GM23338 (cell line): Measurements from ENCODE around the gene TAF15. TPM values are rescaled to one million over a fixed set of nuclear protein-coding genes. Genes with fewer than 3 reads are reported as not detected.
A peak's percentile ranks its signal among the peaks of the same experiment; 100 is the strongest.

Source experiments
- ATAC-seq: fragments of 200-7000 bp; cut with Tn5 transposase; 3 replicates; pipeline ENCODE4 v1.9.1; 2020
- DNase-seq: peaks from one replicate; pipeline ENCODE4 v3.0.0-alpha.2; 2015; ENCODE audit warnings: low spot score
- H2AFZ ChIP-seq: fragments of 200-600 bp; sonication (generic); 2 replicates; pipeline ENCODE4 v1.8.0; 2016; ENCODE audit warnings: antibody characterized with exemption, mild to moderate bottlenecking, moderate library complexity
- H3F3A ChIP-seq: fragments of 200-600 bp; sonication (generic); replicated peaks from 2 replicates; pipeline ENCODE4 v1.8.0; 2017; ENCODE audit warnings: antibody characterized with exemption, mixed run types, low read depth
- H3K27ac ChIP-seq: fragments of 200-600 bp; sonication (generic); 2 replicates; pipeline ENCODE4 v1.6.1; 2016; ENCODE audit warnings: low read depth
- H3K27me3 ChIP-seq: fragments of 200-600 bp; sonication (generic); 2 replicates; pipeline ENCODE4 v1.8.0; 2016; ENCODE audit warnings: mild to moderate bottlenecking, mixed run types, moderate library complexity; ENCODE audit not compliant: insufficient read depth
- H3K36me3 ChIP-seq: fragments of 200-600 bp; sonication (generic); 2 replicates; pipeline ENCODE4 v1.8.0; 2016; ENCODE audit warnings: mild to moderate bottlenecking; ENCODE audit not compliant: insufficient read depth
- H3K4me1 ChIP-seq: fragments of 200-600 bp; sonication (generic); 2 replicates; pipeline ENCODE4 v1.8.0; 2016; ENCODE audit warnings: mild to moderate bottlenecking, moderate library complexity; ENCODE audit not compliant: insufficient read depth
- H3K4me2 ChIP-seq: fragments of 200-600 bp; sonication (generic); 2 replicates; pipeline ENCODE4 v1.7.1; 2017; ENCODE audit warnings: mixed run types
- H3K4me3 ChIP-seq: fragments of 200-600 bp; sonication (generic); 2 replicates; pipeline ENCODE4 v1.6.1; 2016; ENCODE audit warnings: mixed run types
- H3K79me2 ChIP-seq: fragments of 200-600 bp; sonication (generic); replicated peaks from 2 replicates; pipeline ENCODE4 v1.8.0; 2017; ENCODE audit warnings: mild to moderate bottlenecking; ENCODE audit not compliant: insufficient read depth
- H3K9me2 ChIP-seq: fragments of 200-600 bp; sonication (generic); 2 replicates; pipeline ENCODE4 v1.8.0; 2017; ENCODE audit not compliant: insufficient read depth
- H4K20me1 ChIP-seq: fragments of 200-600 bp; sonication (generic); replicated peaks from 2 replicates; pipeline ENCODE4 v1.8.0; 2017; ENCODE audit warnings: mild to moderate bottlenecking; ENCODE audit not compliant: insufficient read depth
- H3K27ac Mint-ChIP-seq: 2 replicates; pipeline ENCODE4 v1.8.0; 2020; ENCODE audit warnings: inconsistent platforms, mild to moderate bottlenecking, moderate library complexity, mixed read lengths
- H3K27me3 Mint-ChIP-seq: 3 replicates; pipeline ENCODE4 v1.8.0; 2022; ENCODE audit warnings: low read depth, mild to moderate bottlenecking, moderate library complexity, mixed read lengths, inconsistent platforms; ENCODE audit not compliant: insufficient read depth, poor library complexity
- H3K36me3 Mint-ChIP-seq: 3 replicates; pipeline ENCODE4 v1.8.0; 2021; ENCODE audit warnings: low read depth, mild to moderate bottlenecking, inconsistent platforms, moderate library complexity, mixed read lengths
- H3K4me1 Mint-ChIP-seq: 3 replicates; pipeline ENCODE4 v1.8.0; 2020; ENCODE audit warnings: mild to moderate bottlenecking, inconsistent platforms, mixed read lengths
- H3K4me3 Mint-ChIP-seq: 3 replicates; pipeline ENCODE4 v1.8.0; 2021; ENCODE audit warnings: moderate library complexity, mild to moderate bottlenecking, inconsistent platforms, mixed read lengths
- H3K9me3 Mint-ChIP-seq: 3 replicates; pipeline ENCODE4 v1.8.0; 2020; ENCODE audit warnings: moderate library complexity, mild to moderate bottlenecking, inconsistent platforms, mixed read lengths
- CREB1 ChIP-seq: fragments of 250-450 bp; sonication (Bioruptor Pico); IDR thresholded peaks from 2 replicates; pipeline ENCODE4 v1.5.0; 2020; ENCODE audit warnings: low read depth, mild to moderate bottlenecking, moderate library complexity
- EZH2 ChIP-seq: fragments of 200-600 bp; sonication (generic); IDR thresholded peaks from one replicate; pipeline ENCODE4 v1.8.0; 2017; ENCODE audit warnings: antibody characterized with exemption, mild to moderate bottlenecking, low read depth; ENCODE audit not compliant: unreplicated experiment
- EZH2phosphoT487 ChIP-seq: fragments of 200-600 bp; sonication (generic); IDR thresholded peaks from one replicate; pipeline ENCODE4 v1.8.1; 2018; ENCODE audit warnings: antibody characterized with exemption; ENCODE audit not compliant: unreplicated experiment
- JUNB ChIP-seq: IDR thresholded peaks from one replicate; pipeline ENCODE4 v1.6.1; 2016; ENCODE audit warnings: antibody characterized with exemption; ENCODE audit not compliant: unreplicated experiment
- NANOG ChIP-seq: IDR thresholded peaks from 2 replicates; pipeline ENCODE4 v1.6.1; 2016; ENCODE audit warnings: antibody characterized with exemption, borderline replicate concordance
- POLR2AphosphoS5 ChIP-seq: IDR thresholded peaks from 2 replicates; pipeline ENCODE4 v1.6.1; 2016; ENCODE audit warnings: antibody characterized with exemption, low read depth
- STAT1 ChIP-seq: IDR thresholded peaks from one replicate; pipeline ENCODE4 v1.6.1; 2016; ENCODE audit warnings: antibody characterized with exemption; ENCODE audit not compliant: unreplicated experiment
- ZNF114 ChIP-seq: fragments of 250-450 bp; sonication (Bioruptor Pico); IDR thresholded peaks from 2 replicates; pipeline ENCODE4 v1.5.0; 2020; ENCODE audit warnings: mild to moderate bottlenecking, moderate library complexity
- ZNF331 ChIP-seq: fragments of 250-450 bp; sonication (Bioruptor Pico); IDR thresholded peaks from 2 replicates; pipeline ENCODE4 v1.5.0; 2020; ENCODE audit warnings: low read depth, mild to moderate bottlenecking, moderate library complexity
- polyA plus RNA-seq: library from polyadenylated mRNA; unstranded; fragments of >200 nt; fragmentation: Nextera tagmentation; extraction: Ambion mirVana; gene quantifications from 2 replicates; pipeline ENCODE4 v1.2.1, GENCODE V29; 2016
- total RNA-seq: library from RNA; depleted of rRNA; stranded (reverse); fragments of >200 nt; shearing (Covaris generic); gene quantifications from 2 replicates; pipeline ENCODE4 v1.2.3, GENCODE V29; 2014
- TF ChIP-seq, protein P1 (sequence below): fragments of 250-450 bp; sonication (Bioruptor Pico); IDR thresholded peaks from 2 replicates; pipeline ENCODE4 v1.5.0; 2020; ENCODE audit warnings: mild to moderate bottlenecking, moderate library complexity
- TF ChIP-seq, protein P2 (sequence below), 2 experiments: fragments of 200-600 bp in 1 of 2; sonication (generic) in 1 of 2; conservative IDR thresholded peaks; 2 replicates each; pipeline versions ENCODE4 v1.5.1 to v1.6.1; 2016 to 2017; ENCODE audit warnings: antibody characterized with exemption in 2 of 2, low read depth in 2 of 2, mild to moderate bottlenecking in 2 of 2, moderate library complexity in 1 of 2
- TF ChIP-seq, protein P3 (sequence below): IDR thresholded peaks from one replicate; pipeline ENCODE4 v1.6.1; 2018; ENCODE audit warnings: antibody characterized with exemption; ENCODE audit not compliant: unreplicated experiment
- TF ChIP-seq, protein P4 (sequence below): IDR thresholded peaks from 2 replicates; pipeline ENCODE4 v1.6.1; 2016; ENCODE audit warnings: antibody characterized with exemption

The TAF15 gene
- total and polyA plus RNA-seq, 2 experiments from 2014 or later: 33.8 to 109 TPM

DNA sequence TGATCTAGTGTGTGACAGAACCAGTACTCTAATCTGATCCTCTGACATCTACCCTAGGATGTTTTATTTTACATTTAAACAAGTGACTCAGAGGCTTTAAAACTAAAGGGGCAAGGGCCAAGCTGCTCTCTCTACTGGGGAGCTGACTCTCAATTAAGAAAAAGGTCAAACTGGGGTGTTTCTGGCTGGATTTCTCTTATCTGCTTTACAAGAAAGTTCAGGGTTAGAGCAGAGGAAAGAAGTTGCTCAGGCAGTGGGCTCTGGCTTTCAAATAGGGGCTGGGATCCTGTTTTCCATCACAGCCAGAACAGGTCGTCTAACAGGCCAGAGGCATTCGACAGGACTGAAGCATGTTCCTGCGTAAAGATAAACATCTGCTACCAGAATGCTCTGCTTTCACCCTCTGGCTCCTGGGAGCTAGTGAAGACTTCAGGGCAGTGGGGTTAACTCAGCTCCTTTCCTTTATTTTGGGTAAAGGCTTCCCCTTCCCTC, 22.3 kb upstream of the TAF15 start:
- H3K4me2 ChIP-seq: no peak overlapping the region
- no peaks in the 10 kb centered on the region for H4K20me1 ChIP-seq
- H3K27me3 Mint-ChIP-seq: peaks cover 5% of the 10 kb centered on the region
- H3K27me3 ChIP-seq: peaks cover 12% of the 10 kb centered on the region; the same call in 1 of the 2 replicates
- DNase-seq: no peak
- no peaks in the 10 kb centered on the region for H3K9me2 ChIP-seq
- H3K36me3 Mint-ChIP-seq: no peaks in the 10 kb centered on the region
- no peaks in the 10 kb centered on the region for H3K4me1 ChIP-seq
- no peaks in the 10 kb centered on the region for H3F3A ChIP-seq
- H3K27ac ChIP-seq: no peak overlapping the region
- no peak overlapping the region for H3K4me3 ChIP-seq
- no peak overlapping the region for H3K27ac Mint-ChIP-seq
- TF ChIP-seq EZH2phosphoT487 (no peak), ZNF114 (CRISPR knock-in tag) (no peak), STAT1 (no peak), EZH2 (no peak), JUNB (no peak), NANOG (no peak), ZNF331 (no peak), CREB1 (CRISPR knock-in tag) (no peak), POLR2AphosphoS5 (no peak)
- TF ChIP-seq, protein P1, sequence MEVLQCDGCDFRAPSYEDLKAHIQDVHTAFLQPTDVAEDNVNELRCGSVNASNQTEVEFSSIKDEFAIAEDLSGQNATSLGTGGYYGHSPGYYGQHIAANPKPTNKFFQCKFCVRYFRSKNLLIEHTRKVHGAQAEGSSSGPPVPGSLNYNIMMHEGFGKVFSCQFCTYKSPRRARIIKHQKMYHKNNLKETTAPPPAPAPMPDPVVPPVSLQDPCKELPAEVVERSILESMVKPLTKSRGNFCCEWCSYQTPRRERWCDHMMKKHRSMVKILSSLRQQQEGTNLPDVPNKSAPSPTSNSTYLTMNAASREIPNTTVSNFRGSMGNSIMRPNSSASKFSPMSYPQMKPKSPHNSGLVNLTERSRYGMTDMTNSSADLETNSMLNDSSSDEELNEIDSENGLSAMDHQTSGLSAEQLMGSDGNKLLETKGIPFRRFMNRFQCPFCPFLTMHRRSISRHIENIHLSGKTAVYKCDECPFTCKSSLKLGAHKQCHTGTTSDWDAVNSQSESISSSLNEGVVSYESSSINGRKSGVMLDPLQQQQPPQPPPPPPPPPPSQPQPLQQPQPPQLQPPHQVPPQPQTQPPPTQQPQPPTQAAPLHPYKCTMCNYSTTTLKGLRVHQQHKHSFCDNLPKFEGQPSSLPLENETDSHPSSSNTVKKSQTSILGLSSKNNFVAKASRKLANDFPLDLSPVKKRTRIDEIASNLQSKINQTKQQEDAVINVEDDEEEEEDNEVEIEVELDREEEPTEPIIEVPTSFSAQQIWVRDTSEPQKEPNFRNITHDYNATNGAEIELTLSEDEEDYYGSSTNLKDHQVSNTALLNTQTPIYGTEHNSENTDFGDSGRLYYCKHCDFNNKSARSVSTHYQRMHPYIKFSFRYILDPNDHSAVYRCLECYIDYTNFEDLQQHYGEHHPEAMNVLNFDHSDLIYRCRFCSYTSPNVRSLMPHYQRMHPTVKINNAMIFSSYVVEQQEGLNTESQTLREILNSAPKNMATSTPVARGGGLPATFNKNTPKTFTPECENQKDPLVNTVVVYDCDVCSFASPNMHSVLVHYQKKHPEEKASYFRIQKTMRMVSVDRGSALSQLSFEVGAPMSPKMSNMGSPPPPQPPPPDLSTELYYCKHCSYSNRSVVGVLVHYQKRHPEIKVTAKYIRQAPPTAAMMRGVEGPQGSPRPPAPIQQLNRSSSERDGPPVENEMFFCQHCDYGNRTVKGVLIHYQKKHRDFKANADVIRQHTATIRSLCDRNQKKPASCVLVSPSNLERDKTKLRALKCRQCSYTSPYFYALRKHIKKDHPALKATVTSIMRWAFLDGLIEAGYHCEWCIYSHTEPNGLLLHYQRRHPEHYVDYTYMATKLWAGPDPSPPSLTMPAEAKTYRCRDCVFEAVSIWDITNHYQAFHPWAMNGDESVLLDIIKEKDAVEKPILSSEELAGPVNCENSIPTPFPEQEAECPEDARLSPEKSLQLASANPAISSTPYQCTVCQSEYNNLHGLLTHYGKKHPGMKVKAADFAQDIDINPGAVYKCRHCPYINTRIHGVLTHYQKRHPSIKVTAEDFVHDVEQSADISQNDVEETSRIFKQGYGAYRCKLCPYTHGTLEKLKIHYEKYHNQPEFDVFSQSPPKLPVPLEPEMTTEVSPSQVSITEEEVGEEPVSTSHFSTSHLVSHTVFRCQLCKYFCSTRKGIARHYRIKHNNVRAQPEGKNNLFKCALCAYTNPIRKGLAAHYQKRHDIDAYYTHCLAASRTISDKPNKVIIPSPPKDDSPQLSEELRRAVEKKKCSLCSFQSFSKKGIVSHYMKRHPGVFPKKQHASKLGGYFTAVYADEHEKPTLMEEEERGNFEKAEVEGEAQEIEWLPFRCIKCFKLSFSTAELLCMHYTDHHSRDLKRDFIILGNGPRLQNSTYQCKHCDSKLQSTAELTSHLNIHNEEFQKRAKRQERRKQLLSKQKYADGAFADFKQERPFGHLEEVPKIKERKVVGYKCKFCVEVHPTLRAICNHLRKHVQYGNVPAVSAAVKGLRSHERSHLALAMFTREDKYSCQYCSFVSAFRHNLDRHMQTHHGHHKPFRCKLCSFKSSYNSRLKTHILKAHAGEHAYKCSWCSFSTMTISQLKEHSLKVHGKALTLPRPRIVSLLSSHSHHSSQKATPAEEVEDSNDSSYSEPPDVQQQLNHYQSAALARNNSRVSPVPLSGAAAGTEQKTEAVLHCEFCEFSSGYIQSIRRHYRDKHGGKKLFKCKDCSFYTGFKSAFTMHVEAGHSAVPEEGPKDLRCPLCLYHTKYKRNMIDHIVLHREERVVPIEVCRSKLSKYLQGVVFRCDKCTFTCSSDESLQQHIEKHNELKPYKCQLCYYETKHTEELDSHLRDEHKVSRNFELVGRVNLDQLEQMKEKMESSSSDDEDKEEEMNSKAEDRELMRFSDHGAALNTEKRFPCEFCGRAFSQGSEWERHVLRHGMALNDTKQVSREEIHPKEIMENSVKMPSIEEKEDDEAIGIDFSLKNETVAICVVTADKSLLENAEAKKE: no peak
- TF ChIP-seq, protein P2, sequence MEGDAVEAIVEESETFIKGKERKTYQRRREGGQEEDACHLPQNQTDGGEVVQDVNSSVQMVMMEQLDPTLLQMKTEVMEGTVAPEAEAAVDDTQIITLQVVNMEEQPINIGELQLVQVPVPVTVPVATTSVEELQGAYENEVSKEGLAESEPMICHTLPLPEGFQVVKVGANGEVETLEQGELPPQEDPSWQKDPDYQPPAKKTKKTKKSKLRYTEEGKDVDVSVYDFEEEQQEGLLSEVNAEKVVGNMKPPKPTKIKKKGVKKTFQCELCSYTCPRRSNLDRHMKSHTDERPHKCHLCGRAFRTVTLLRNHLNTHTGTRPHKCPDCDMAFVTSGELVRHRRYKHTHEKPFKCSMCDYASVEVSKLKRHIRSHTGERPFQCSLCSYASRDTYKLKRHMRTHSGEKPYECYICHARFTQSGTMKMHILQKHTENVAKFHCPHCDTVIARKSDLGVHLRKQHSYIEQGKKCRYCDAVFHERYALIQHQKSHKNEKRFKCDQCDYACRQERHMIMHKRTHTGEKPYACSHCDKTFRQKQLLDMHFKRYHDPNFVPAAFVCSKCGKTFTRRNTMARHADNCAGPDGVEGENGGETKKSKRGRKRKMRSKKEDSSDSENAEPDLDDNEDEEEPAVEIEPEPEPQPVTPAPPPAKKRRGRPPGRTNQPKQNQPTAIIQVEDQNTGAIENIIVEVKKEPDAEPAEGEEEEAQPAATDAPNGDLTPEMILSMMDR (conservative IDR thresholded peaks at IDR 0.05; ENCODE audit: low read depth in 2 of 2): no peak
- TF ChIP-seq, protein P3, sequence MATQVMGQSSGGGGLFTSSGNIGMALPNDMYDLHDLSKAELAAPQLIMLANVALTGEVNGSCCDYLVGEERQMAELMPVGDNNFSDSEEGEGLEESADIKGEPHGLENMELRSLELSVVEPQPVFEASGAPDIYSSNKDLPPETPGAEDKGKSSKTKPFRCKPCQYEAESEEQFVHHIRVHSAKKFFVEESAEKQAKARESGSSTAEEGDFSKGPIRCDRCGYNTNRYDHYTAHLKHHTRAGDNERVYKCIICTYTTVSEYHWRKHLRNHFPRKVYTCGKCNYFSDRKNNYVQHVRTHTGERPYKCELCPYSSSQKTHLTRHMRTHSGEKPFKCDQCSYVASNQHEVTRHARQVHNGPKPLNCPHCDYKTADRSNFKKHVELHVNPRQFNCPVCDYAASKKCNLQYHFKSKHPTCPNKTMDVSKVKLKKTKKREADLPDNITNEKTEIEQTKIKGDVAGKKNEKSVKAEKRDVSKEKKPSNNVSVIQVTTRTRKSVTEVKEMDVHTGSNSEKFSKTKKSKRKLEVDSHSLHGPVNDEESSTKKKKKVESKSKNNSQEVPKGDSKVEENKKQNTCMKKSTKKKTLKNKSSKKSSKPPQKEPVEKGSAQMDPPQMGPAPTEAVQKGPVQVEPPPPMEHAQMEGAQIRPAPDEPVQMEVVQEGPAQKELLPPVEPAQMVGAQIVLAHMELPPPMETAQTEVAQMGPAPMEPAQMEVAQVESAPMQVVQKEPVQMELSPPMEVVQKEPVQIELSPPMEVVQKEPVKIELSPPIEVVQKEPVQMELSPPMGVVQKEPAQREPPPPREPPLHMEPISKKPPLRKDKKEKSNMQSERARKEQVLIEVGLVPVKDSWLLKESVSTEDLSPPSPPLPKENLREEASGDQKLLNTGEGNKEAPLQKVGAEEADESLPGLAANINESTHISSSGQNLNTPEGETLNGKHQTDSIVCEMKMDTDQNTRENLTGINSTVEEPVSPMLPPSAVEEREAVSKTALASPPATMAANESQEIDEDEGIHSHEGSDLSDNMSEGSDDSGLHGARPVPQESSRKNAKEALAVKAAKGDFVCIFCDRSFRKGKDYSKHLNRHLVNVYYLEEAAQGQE: no peak
- TF ChIP-seq, protein P4, sequence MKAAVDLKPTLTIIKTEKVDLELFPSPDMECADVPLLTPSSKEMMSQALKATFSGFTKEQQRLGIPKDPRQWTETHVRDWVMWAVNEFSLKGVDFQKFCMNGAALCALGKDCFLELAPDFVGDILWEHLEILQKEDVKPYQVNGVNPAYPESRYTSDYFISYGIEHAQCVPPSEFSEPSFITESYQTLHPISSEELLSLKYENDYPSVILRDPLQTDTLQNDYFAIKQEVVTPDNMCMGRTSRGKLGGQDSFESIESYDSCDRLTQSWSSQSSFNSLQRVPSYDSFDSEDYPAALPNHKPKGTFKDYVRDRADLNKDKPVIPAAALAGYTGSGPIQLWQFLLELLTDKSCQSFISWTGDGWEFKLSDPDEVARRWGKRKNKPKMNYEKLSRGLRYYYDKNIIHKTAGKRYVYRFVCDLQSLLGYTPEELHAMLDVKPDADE: no peak
- no peaks in the 10 kb centered on the region for H3K4me1 Mint-ChIP-seq
- no peaks in the 10 kb centered on the region for H3K79me2 ChIP-seq
- no peak for ATAC-seq
- H3K4me3 Mint-ChIP-seq: no peak overlapping the region
- H2AFZ ChIP-seq: peak overlapping the region; percentile 74; the same call in 1 of the 2 replicates
- H3K36me3 ChIP-seq: no peaks in the 10 kb centered on the region
- no peaks in the 10 kb centered on the region for H3K9me3 Mint-ChIP-seq
